Measurements from ENCODE around the gene FAM53B. TPM values are rescaled to one million over a fixed set of nuclear protein-coding genes. Genes with fewer than 3 reads are reported as not detected.
A peak's percentile ranks its signal among the peaks of the same experiment; 100 is the strongest.

The FAM53B gene
- total RNA-seq, 4 donors from 2014 or later = 41.0 to 110 (median 50.0) TPM

- 63 to 70% methylated on average over 3 to 13 of the region's 13 CpGs for WGBS, 2 donors (ENCODE audit: low coverage in 1 of 2)
- Histone ChIP-seq H3K4me3 (no peak overlapping the region), H3K27me3 (no peaks in the 10 kb centered on the region), H3K36me3 (no peaks in the 10 kb centered on the region), H3K9me3 (no peaks in the 10 kb centered on the region), H3K4me1 (peaks cover 74 to 84% (median 82%) of the 10 kb centered on the region in 4 donors), H3K27ac (peak overlapping the region; percentile 86 to 94 (median 89))
- no peak for TF ChIP-seq POLR2A (IDR thresholded peaks at IDR 0.05)
- peak in 2 of 3 donors; percentile 49 to 56 for TF ChIP-seq POLR2AphosphoS5 (IDR thresholded peaks at IDR 0.05)
- intact Hi-C loops (cut with DNase I; ENCODE audit: low total_unique reads) = no loop called here
- in situ Hi-C loops (cut with MboI; ENCODE audit: low pct_ligation_motif_present in 1 of 4, low pct_unique_long_range_greater_than_20kb in 1 of 4, low sequenced_read_pairs in 3 of 4) = loop anchor here in 2 of 4 donors (10.0 to 25.0 kb wide), 2 partner anchors 95 to 102 kb away; no protein-coding TSS in a partner anchor
- DNase-seq = no peak
Observed at GRCh38 chr10:124739119-124739921, 4.9 kb downstream of the FAM53B start.

- H3K4me1 ChIP-seq = peaks cover 83 to 93% (median 91%) of the 10 kb centered on the region in 4 donors
- intact Hi-C loops (cut with DNase I; ENCODE audit: low total_unique reads) = no loop called here
- 64 to 80% methylated on average over 1 to 6 of the region's 6 CpGs for WGBS, 2 donors (ENCODE audit: low coverage in 1 of 2)
- no peaks in the 10 kb centered on the region for H3K9me3 ChIP-seq
- in situ Hi-C loops (cut with MboI; ENCODE audit: low pct_ligation_motif_present in 1 of 4, low pct_unique_long_range_greater_than_20kb in 1 of 4, low sequenced_read_pairs in 3 of 4) = loop anchor here in 2 of 4 donors (10.0 to 25.0 kb wide), 2 partner anchors 94 to 101 kb away; no protein-coding TSS in a partner anchor
- H3K36me3 ChIP-seq = no peaks in the 10 kb centered on the region
- TF ChIP-seq POLR2AphosphoS5 (IDR thresholded peaks at IDR 0.05) (peak; percentile 19 to 77 (median 38)), EP300 (IDR thresholded peaks at IDR 0.05; ENCODE audit: low read depth) (no peak)
- no peaks in the 10 kb centered on the region for H3K27me3 ChIP-seq
- H3K27ac ChIP-seq = peak overlapping the region; percentile 86 to 94 (median 89)
- DNase-seq = no peak
- H3K4me3 ChIP-seq = no peak overlapping the region
Observed at GRCh38 chr10:124738441-124738840, 5.7 kb downstream of the FAM53B start.

DNA sequence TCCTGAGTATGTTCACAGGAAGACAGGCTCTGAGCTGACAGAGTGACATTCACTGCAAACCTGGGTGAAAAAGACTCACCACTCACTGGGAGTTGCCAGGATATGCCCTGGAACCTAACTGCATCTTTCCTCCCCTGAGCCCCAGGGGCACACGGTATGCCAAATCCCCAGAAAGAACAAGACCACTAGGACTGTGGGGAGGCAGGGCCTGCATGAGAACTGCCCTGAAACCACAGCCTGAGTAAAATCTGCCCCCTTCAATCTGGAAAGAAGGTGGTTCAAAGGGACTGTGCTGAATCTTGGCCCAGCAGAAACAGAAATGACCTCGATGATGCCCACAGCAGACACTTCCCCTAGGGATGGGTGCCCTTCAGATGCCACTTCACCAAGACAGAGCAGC lies 6.5 kb downstream of the FAM53B start:
- in situ Hi-C loops (cut with MboI; ENCODE audit: low pct_ligation_motif_present in 1 of 4, low pct_unique_long_range_greater_than_20kb in 1 of 4, low sequenced_read_pairs in 3 of 4) (loop anchor here in 2 of 4 donors (10.0 to 25.0 kb wide), 2 partner anchors 93 to 100 kb away; no protein-coding TSS in a partner anchor), intact Hi-C loops (cut with DNase I; ENCODE audit: low total_unique reads) (no loop called here)
- no peak for DNase-seq
- Histone ChIP-seq H3K4me3 (no peak overlapping the region), H3K27me3 (no peaks in the 10 kb centered on the region), H3K4me1 (peaks cover 91 to 100% (median 99%) of the 10 kb centered on the region in 4 donors), H3K9me3 (no peaks in the 10 kb centered on the region), H3K27ac (peak overlapping the region; percentile 86 to 94 (median 89)), H3K36me3 (no peaks in the 10 kb centered on the region)
- TF ChIP-seq POLR2AphosphoS5 (IDR thresholded peaks at IDR 0.05) = no peak
- no peak for TF ChIP-seq CTCF (IDR thresholded peaks at IDR 0.05)
- TF ChIP-seq POLR2A (IDR thresholded peaks at IDR 0.05) = no peak
- no peak for TF ChIP-seq EP300 (IDR thresholded peaks at IDR 0.05; ENCODE audit: low read depth)
- 69% methylated on average over 2 of the region's 2 CpGs; no CpG with 5 or more reads in 1 of the 2 donors for WGBS, 2 donors (ENCODE audit: low coverage in 1 of 2)

GRCh38 chr10:124737221-124737620 lies 7.0 kb downstream of the FAM53B start:
- in situ Hi-C loops (cut with MboI; ENCODE audit: low pct_ligation_motif_present in 1 of 4, low pct_unique_long_range_greater_than_20kb in 1 of 4, low sequenced_read_pairs in 3 of 4) = loop anchor here in 2 of 4 donors (10.0 to 25.0 kb wide), 2 partner anchors 92 to 100 kb away; no protein-coding TSS in a partner anchor

More at GRCh38 chr10:124737221-124737620, 7.0 kb downstream of the FAM53B start:
- peak overlapping the region; percentile 86 to 94 (median 89) for H3K27ac ChIP-seq
- WGBS, 2 donors (ENCODE audit: low coverage in 1 of 2) = 25 to 47% methylated on average over 2 to 7 of the region's 7 CpGs
- intact Hi-C loops (cut with DNase I; ENCODE audit: low total_unique reads) = no loop called here
- H3K4me3 ChIP-seq = peak overlapping the region in 1 of 4 donors; percentile 2
- no peaks in the 10 kb centered on the region for H3K27me3 ChIP-seq
- H3K4me1 ChIP-seq = peaks cover 95 to 100% (median 99%) of the 10 kb centered on the region in 4 donors
- DNase-seq = no peak
- H3K9me3 ChIP-seq = no peaks in the 10 kb centered on the region
- TF ChIP-seq POLR2AphosphoS5 (IDR thresholded peaks at IDR 0.05) = no peak
- TF ChIP-seq EP300 (IDR thresholded peaks at IDR 0.05; ENCODE audit: low read depth) = no peak
- TF ChIP-seq POLR2A (IDR thresholded peaks at IDR 0.05) = no peak
- no peak for TF ChIP-seq CTCF (IDR thresholded peaks at IDR 0.05)
- H3K36me3 ChIP-seq = no peaks in the 10 kb centered on the region
